Left lung (tissue), 10 donors: ENCODE measurements around the gene FARP1. TPM values are rescaled to one million over a fixed set of nuclear protein-coding genes. Genes with fewer than 3 reads are reported as not detected.
A peak's percentile ranks its signal among the peaks of the same experiment; 100 is the strongest.

Source experiments
- ATAC-seq: fragments of 200-7000 bp; cut with Tn5 transposase; one replicate; pipeline ENCODE4 v1.9.1; 2020; ENCODE audit warnings: moderate library complexity
- DNase-seq, 4 donors: peaks; one replicate each; pipeline ENCODE4 v3.0.0-alpha.2; 2013 to 2020
- H3K27ac ChIP-seq, 2 donors: fragments of 200-600 bp; sonication (generic) in 1 of 2; one replicate each; pipeline versions ENCODE4 v1.5.0 to v1.8.0; 2020 to 2021
- H3K27me3 ChIP-seq, 2 donors: fragments of 200-600 bp; sonication (generic) in 1 of 2; one replicate each; pipeline versions ENCODE4 v1.5.0 to v1.8.0; 2020 to 2021
- H3K36me3 ChIP-seq, 2 donors: fragments of 200-600 bp; sonication (generic) in 1 of 2; one replicate each; pipeline versions ENCODE4 v1.5.0 to v1.8.0; 2020 to 2021
- H3K4me1 ChIP-seq, 2 donors: fragments of 200-600 bp; one replicate each; pipeline ENCODE4 v1.8.0; 2021
- H3K4me3 ChIP-seq, 2 donors: fragments of 200-600 bp; sonication (generic) in 1 of 2; one replicate each; pipeline versions ENCODE4 v1.5.0 to v1.8.0; 2020 to 2021; ENCODE audit warnings: mild to moderate bottlenecking in 1 of 2
- H3K9me3 ChIP-seq, 2 donors: fragments of 200-600 bp; sonication (generic) in 1 of 2; one replicate each; pipeline versions ENCODE4 v1.5.0 to v1.8.0; 2020 to 2021
- intact Hi-C, 2 donors: fragments of 100-400 bp; cut with DNase I; formaldehyde crosslinking; loops; one replicate each; pipeline versions ENCODE4 v1.11.2 to v1.14.2; 2022
- polyA plus RNA-seq, 6 donors: library from polyadenylated mRNA; unstranded; fragments of 120-200 nt; gene quantifications; one replicate each; pipeline ENCODE4 v1.2.1, GENCODE V29; 2013; ENCODE audit not compliant: insufficient read length in 6 of 6
- total RNA-seq, 2 donors: library from RNA; stranded (reverse); fragmentation: NEBNext Ultra II Directional; extraction: Animal tissue kit (Norgen Biotek cat#: 25700); gene quantifications; one replicate each; pipeline ENCODE4 v1.2.1, GENCODE V29; 2021
- TF ChIP-seq, protein P1 (sequence below), 2 donors: fragments of 200-600 bp; sonication (generic) in 1 of 2; IDR thresholded peaks; one replicate each; pipeline versions ENCODE4 v1.5.0 to v1.8.0; 2021; ENCODE audit warnings: antibody characterized with exemption in 2 of 2
- donor health status: DM: no; HTN: yes; CAD: no.
- donor health status: DM: no; HTN: no; CAD: no.

The FARP1 gene
- total and polyA plus RNA-seq, 8 donors = 78.9 to 142 (median 132) TPM

DNA sequence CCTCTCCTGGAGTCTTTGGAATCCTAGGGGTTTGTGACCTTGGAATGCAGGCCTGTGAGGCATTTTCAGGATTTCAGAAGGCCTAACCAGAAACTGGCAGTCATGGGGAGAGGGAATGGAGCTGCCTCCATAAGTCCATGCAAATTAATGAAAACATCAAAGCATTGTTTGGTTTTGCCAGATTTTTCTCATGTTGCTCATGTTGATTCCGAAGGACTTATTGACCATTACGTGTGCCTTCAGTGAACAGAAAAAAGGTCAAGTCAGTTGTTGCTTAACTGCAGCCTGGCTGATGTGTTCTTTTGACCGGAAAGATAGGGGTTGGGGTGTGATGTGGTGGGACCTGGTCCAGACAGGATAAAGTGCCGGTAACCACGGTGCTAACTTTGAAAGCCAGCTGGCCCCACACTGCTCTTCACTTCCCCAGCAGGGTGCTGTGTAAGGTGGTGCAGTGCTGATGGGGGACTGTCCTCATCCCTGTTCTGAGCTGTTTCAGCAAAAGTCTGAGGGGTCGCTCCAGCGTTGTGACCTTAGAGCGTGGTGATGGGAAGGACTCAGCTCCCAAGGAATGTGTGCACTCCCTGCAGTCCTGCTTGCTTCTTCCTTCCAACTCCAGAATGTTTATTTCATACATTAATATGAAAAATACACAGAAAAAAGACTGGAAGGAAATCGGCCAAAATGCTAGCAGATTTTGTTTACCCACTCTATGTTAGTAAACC is 30.7 kb downstream of the FARP1 start:
- intact Hi-C loops = no loop called here
- peak overlapping the region; percentile 74 to 82 for H3K27ac ChIP-seq
- no peaks in the 10 kb centered on the region for H3K27me3 ChIP-seq
- H3K9me3 ChIP-seq = no peaks in the 10 kb centered on the region
- no peak for DNase-seq
- no peak overlapping the region for H3K4me3 ChIP-seq
- H3K4me1 ChIP-seq = peaks cover 20 to 30% of the 10 kb centered on the region in 2 donors
- TF ChIP-seq, protein P1, sequence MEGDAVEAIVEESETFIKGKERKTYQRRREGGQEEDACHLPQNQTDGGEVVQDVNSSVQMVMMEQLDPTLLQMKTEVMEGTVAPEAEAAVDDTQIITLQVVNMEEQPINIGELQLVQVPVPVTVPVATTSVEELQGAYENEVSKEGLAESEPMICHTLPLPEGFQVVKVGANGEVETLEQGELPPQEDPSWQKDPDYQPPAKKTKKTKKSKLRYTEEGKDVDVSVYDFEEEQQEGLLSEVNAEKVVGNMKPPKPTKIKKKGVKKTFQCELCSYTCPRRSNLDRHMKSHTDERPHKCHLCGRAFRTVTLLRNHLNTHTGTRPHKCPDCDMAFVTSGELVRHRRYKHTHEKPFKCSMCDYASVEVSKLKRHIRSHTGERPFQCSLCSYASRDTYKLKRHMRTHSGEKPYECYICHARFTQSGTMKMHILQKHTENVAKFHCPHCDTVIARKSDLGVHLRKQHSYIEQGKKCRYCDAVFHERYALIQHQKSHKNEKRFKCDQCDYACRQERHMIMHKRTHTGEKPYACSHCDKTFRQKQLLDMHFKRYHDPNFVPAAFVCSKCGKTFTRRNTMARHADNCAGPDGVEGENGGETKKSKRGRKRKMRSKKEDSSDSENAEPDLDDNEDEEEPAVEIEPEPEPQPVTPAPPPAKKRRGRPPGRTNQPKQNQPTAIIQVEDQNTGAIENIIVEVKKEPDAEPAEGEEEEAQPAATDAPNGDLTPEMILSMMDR (IDR thresholded peaks at IDR 0.05) = no peak
- peaks cover 0 to 9% of the 10 kb centered on the region in 2 donors for H3K36me3 ChIP-seq
- ATAC-seq = peak; percentile 24

DNA sequence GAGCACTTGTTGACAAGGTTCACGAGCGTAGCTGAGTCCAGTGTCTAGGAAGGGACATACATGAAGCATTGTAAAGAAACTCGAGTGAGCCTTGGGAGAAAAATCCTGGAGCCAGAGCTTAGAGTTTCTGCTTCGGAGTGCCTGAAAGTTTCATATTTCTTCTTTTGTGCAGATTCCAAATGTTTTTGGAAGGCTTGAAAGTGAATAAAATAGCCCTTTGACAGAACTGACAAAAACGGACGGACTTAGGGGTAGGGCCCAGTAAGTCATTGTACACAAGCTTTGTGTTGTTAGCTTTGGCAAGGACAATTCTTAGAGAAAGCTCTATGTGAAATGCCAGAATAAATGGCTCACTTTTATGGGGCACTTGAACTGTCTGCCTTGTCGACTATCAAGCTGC is 31.4 kb downstream of the FARP1 start:
- Histone ChIP-seq H3K4me1 (peaks cover 20 to 30% of the 10 kb centered on the region in 2 donors), H3K4me3 (no peak overlapping the region), H3K9me3 (no peaks in the 10 kb centered on the region), H3K36me3 (peaks cover 0 to 9% of the 10 kb centered on the region in 2 donors), H3K27ac (peak overlapping the region; percentile 74 to 82), H3K27me3 (no peaks in the 10 kb centered on the region)
- intact Hi-C loops = no loop called here
- ATAC-seq (peak; percentile 8), DNase-seq (peak in 1 of 4 donors; percentile 33)
- TF ChIP-seq, protein P1 (IDR thresholded peaks at IDR 0.05) = no peak

DNA sequence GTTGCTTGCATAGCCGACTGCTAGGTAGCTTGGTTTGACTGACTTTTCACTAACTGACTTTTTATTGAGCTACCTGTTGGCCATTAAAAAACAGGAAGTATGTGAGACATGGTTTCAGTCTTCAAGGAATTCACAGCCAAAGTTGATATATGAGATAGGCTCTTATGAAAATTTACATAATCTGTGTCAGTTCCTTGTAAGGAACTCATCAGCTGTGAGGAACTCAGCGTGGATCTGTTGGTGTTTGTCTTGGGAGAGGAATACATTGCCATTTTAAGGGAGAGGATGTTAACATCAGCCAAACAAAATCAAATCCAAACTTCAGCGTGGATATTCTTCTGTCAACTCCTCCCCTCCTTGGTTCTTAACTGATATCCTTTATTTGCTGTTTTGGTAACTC is 32.1 kb downstream of the FARP1 start:
- ATAC-seq = no peak
- H3K4me1 ChIP-seq = peaks cover 20 to 30% of the 10 kb centered on the region in 2 donors
- no peak overlapping the region for H3K4me3 ChIP-seq
- H3K36me3 ChIP-seq = peaks cover 0 to 9% of the 10 kb centered on the region in 2 donors
- H3K27ac ChIP-seq = no peak overlapping the region
- TF ChIP-seq, protein P1 (IDR thresholded peaks at IDR 0.05) = no peak
- H3K27me3 ChIP-seq = no peaks in the 10 kb centered on the region
- DNase-seq = no peak
- intact Hi-C loops = no loop called here
- no peaks in the 10 kb centered on the region for H3K9me3 ChIP-seq

DNA sequence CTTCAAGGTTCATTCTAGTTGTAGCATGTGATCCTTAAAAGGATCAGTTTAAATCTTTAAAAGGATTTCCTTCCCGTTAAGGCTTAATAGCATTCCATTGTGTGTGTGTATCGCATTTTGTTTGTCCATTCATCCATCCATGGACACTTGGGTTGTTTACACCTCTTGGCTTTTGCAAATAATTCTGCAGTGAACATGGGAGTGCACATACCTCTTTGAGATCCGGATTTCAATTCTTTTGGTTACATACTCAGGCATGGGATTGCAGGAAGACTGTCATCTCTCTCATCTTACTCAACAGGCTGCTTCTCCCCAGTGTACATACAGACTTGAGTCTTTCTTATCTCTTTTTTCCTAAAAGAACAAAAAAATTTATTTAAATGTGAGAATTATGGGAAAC is 32.9 kb downstream of the FARP1 start:
- intact Hi-C loops = no loop called here
- TF ChIP-seq, protein P1 (IDR thresholded peaks at IDR 0.05) = no peak
- no peak for ATAC-seq

DNA sequence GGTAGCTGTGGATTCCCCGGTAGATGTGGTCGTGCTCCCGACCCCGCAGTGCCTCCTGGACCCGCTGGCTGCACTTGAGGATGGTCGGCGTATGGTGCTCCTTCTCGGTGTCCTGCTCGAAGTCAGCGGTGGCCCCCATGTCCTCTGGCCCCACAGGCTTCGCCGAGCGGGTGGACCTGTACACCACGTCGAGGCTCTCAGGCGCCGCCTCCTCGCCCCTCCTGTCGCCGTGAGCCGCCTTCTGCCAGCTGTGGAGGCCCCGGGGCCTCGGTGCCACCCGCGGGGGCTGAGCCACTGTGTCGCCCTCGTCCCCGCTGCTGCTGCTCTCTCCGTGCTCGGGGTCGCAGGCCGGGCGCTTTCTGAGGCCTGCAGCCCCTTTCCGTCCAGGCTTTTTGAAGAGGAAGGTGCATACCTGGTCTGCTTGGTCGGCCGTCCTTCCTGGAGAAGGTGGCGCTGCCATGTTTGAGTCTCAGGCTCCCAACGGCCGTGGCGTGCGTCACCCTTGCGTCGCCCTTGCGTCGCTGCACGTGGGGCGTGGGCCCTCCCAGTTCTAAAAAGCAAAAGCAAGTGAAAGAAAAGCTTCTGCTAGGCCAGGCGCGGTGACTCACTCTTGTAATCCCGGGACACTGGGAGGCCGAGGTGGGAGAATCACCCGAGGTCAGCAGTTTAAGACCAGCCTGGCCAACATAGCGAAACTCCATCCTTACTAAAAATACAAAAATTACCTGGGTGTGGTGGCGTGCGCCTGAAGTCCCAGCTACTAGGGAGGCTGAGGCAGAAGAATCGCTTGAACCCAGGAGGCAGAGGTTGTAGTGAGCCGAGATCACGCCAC is 34.1 kb downstream of the FARP1 start, which contains the start of gene RNF113B:
RNF113B (minus strand) TSS at position 493 of the 832 bp plus-strand sequence; CDS start at position 460, 33 bp downstream.
- Histone ChIP-seq H3K4me3 (no peak within 1 kb of the TSS), H3K27ac (no peak within 1 kb of the TSS), H3K36me3 (peaks cover 0 to 9% of the 10 kb centered on the region in 2 donors), H3K4me1 (peaks cover 13 to 22% of the 10 kb centered on the region in 2 donors), H3K9me3 (no peaks in the 10 kb centered on the region), H3K27me3 (no peaks in the 10 kb centered on the region)
- intact Hi-C loops = no loop called here
- no peak for ATAC-seq
- TF ChIP-seq, protein P1 (IDR thresholded peaks at IDR 0.05) = no peak
- DNase-seq = peak in 1 of 4 donors; percentile 73

More for the DNA sequence above, 32.9 kb downstream of the FARP1 start:
- H3K27me3 ChIP-seq = no peaks in the 10 kb centered on the region
- H3K4me1 ChIP-seq = peaks cover 20 to 30% of the 10 kb centered on the region in 2 donors
- H3K36me3 ChIP-seq = peaks cover 0 to 9% of the 10 kb centered on the region in 2 donors
- no peak overlapping the region for H3K4me3 ChIP-seq
- H3K9me3 ChIP-seq = no peaks in the 10 kb centered on the region
- DNase-seq = no peak
- H3K27ac ChIP-seq = no peak overlapping the region
